Tibial nerve (tissue), 4 donors: ENCODE measurements around the gene CCDC106. TPM values are rescaled to one million over a fixed set of nuclear protein-coding genes. Genes with fewer than 3 reads are reported as not detected.

ENCODE experiments used
- DNase-seq, 2 donors: peaks; one replicate each; pipeline ENCODE4 v3.0.0-alpha.2; 2019; ENCODE audit warnings: low spot score in 2 of 2
- H3K27ac ChIP-seq, 4 donors: fragments of 200-600 bp; sonication (generic) in 3 of 4; one replicate each; pipeline ENCODE4 v1.5.1; 2017 to 2019; ENCODE audit warnings: mild to moderate bottlenecking in 1 of 4
- H3K27me3 ChIP-seq, 2 donors: fragments of 200-600 bp; sonication (generic) in 1 of 2; one replicate each; pipeline versions ENCODE4 v1.5.1 to v1.6.0; 2017 to 2019
- H3K36me3 ChIP-seq, 3 donors: fragments of 200-600 bp; sonication (generic); one replicate each; pipeline ENCODE4 v1.5.1; 2018 to 2019
- H3K4me1 ChIP-seq, 4 donors: fragments of 200-600 bp; sonication (generic) in 3 of 4; one replicate each; pipeline ENCODE4 v1.5.1; 2017 to 2019
- H3K4me3 ChIP-seq, 4 donors: fragments of 200-600 bp; sonication (generic) in 3 of 4; one replicate each; pipeline ENCODE4 v1.5.1; 2017 to 2019; ENCODE audit warnings: mild to moderate bottlenecking in 1 of 4, moderate library complexity in 1 of 4
- H3K9me3 ChIP-seq, 4 donors: fragments of 200-600 bp; sonication (generic) in 3 of 4; one replicate each; pipeline ENCODE4 v1.5.1; 2017 to 2019
- EP300 ChIP-seq, 2 donors: sonication (generic); formaldehyde crosslinking; IDR thresholded peaks; one replicate each; pipeline ENCODE4 v1.6.1; 2017; ENCODE audit warnings: antibody characterized with exemption in 2 of 2, mild to moderate bottlenecking in 1 of 2
- POLR2A ChIP-seq, 2 donors: fragments of 450-650 bp; IDR thresholded peaks; one replicate each; pipeline ENCODE4 v1.6.1; 2017; ENCODE audit warnings: antibody characterized with exemption in 2 of 2, mild to moderate bottlenecking in 2 of 2, moderate library complexity in 2 of 2
- WGBS, 2 donors: methylation state at CpG; one replicate each; pipeline ENCODE4 v1.1.5; 2018; 5-methylcytosine and 5-hydroxymethylcytosine counted together
- total RNA-seq, 4 donors: library from RNA; depleted of rRNA; stranded (reverse); fragments of >200 nt; gene quantifications; one replicate each; pipeline ENCODE4 v1.1.0, GENCODE V29; 2016
- TF ChIP-seq, protein P1 (sequence below), 5 experiments: fragments of 200-600 bp in 3 of 5; fragments of 450-650 bp in 2 of 5; sonication (generic) in 3 of 5; IDR thresholded peaks; one replicate each; pipeline ENCODE4 v1.5.1; 2016 to 2019; ENCODE audit warnings: antibody characterized with exemption in 5 of 5, mild to moderate bottlenecking in 3 of 5, moderate library complexity in 2 of 5

CCDC106 gene
- 10 to 100 TPM; 14.5 to 39.6 (median 16.1) TPM for total RNA-seq

GRCh38 chr19:55647732-55648584, at the start of gene CCDC106:
Gene CCDC106 (plus strand): TSS chr19:55648212. CDS start chr19:55649047, 835 bp downstream.
- 2% methylated on average over 13 to 31 of the region's 87 CpGs for WGBS, 2 donors
- peaks cover 0 to 65% (median 26%) of the 10 kb centered on the region in 4 donors for H3K4me1 ChIP-seq

DNA sequence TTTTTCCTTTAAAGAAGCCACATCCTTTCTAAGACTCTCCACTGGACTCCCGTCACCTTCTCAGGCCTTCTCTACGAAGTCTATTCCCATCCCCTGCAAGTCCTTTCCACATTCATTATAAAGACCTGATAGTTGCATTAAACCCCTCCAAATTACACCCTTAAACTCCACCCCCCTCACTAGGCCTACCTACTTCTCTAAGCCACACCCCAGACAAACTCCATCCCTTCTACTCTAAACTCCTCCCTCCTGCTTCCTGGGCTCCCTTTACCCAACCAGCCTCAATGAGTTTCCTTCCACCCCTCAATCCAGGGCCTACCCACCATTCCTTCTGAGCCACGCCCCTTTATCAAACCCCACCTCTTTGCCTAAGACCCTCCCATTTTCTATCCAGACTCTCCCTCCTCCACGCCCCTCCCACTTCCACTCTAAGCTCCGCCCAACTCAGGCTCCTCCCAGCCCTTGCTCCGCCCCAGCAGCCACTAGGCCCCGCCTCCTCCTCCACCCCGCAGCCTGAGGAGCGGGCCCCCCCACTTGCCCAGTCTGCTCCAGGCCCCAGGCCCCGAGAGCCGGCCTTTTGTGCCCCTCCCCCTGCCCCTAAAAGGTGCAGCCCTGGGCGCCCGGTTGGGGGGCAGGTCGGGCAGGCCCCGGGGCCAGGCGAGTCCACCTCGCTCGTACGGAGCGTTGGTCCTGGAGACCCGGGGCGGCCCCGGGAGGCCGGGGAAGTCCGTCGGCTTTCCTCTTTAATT, 49.1 kb upstream of the CCDC106 start:
- H3K36me3 ChIP-seq = peaks cover 0 to 49% (median 0%) of the 10 kb centered on the region in 3 donors
- H3K27ac ChIP-seq = peak overlapping the region; percentile 88 to 99 (median 95)
- H3K4me1 ChIP-seq = peaks cover 0 to 29% (median 4%) of the 10 kb centered on the region in 4 donors
- TF ChIP-seq EP300 (IDR thresholded peaks at IDR 0.05) = no peak
- TF ChIP-seq, protein P1, sequence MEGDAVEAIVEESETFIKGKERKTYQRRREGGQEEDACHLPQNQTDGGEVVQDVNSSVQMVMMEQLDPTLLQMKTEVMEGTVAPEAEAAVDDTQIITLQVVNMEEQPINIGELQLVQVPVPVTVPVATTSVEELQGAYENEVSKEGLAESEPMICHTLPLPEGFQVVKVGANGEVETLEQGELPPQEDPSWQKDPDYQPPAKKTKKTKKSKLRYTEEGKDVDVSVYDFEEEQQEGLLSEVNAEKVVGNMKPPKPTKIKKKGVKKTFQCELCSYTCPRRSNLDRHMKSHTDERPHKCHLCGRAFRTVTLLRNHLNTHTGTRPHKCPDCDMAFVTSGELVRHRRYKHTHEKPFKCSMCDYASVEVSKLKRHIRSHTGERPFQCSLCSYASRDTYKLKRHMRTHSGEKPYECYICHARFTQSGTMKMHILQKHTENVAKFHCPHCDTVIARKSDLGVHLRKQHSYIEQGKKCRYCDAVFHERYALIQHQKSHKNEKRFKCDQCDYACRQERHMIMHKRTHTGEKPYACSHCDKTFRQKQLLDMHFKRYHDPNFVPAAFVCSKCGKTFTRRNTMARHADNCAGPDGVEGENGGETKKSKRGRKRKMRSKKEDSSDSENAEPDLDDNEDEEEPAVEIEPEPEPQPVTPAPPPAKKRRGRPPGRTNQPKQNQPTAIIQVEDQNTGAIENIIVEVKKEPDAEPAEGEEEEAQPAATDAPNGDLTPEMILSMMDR (IDR thresholded peaks at IDR 0.05) = peak in 1 of 5 experiments; percentile 33
- no peaks in the 10 kb centered on the region for H3K9me3 ChIP-seq
- H3K4me3 ChIP-seq = peak overlapping the region; percentile 50 to 86 (median 76)
- DNase-seq = peak; percentile 90 to 96
- no peaks in the 10 kb centered on the region for H3K27me3 ChIP-seq
- 5 to 6% methylated on average over 26 of the region's 26 CpGs for WGBS, 2 donors

More at GRCh38 chr19:55647732-55648584, at the start of gene CCDC106:
- H3K9me3 ChIP-seq = no peaks in the 10 kb centered on the region
- TF ChIP-seq POLR2A (IDR thresholded peaks at IDR 0.05) (peak in 1 of 2 donors; percentile 21), EP300 (IDR thresholded peaks at IDR 0.05) (peak; percentile 5 to 41)
- TF ChIP-seq, protein P1 (IDR thresholded peaks at IDR 0.05) = no peak
- H3K4me3 ChIP-seq = peak within 1 kb of the TSS; percentile 63 to 92 (median 68)
- peak in 1 of 2 donors; percentile 63 for DNase-seq
- H3K27ac ChIP-seq = peak within 1 kb of the TSS; percentile 80 to 93 (median 88)
- peaks cover 0 to 41% (median 0%) of the 10 kb centered on the region in 3 donors for H3K36me3 ChIP-seq
- no peaks in the 10 kb centered on the region for H3K27me3 ChIP-seq

DNA sequence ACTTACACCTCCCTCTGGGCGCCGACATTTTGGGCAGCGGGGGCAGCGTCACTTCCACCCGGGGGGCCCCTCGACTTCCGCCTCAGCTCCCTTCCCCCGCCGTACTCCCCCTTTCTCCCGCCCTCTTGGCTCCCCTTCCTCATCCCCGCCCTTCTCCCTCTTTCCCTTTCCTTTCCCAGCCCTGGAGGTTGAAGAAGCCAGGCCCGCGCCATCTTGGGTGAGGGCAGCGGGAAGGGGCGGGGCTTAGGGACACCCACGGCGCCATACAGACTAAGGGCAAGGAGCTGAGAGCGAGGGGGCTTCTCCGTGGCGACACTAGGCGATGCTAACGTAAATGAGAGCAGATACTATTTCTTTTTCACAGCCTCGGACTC, 48.6 kb upstream of the CCDC106 start, which contains the start of gene FIZ1:
FIZ1 (minus strand) TSS at position 50 of the 374 bp plus-strand sequence. CDS start 1,652 bp downstream, outside the sequence.
- no peaks in the 10 kb centered on the region for H3K27me3 ChIP-seq
- H3K9me3 ChIP-seq = no peaks in the 10 kb centered on the region
- H3K4me3 ChIP-seq = peak within 1 kb of the TSS; percentile 50 to 86 (median 76)
- DNase-seq = peak; percentile 98 to 99
- peak within 1 kb of the TSS; percentile 88 to 99 (median 95) for H3K27ac ChIP-seq
- peaks cover 0 to 46% (median 0%) of the 10 kb centered on the region in 3 donors for H3K36me3 ChIP-seq
- peaks cover 0 to 34% (median 6%) of the 10 kb centered on the region in 4 donors for H3K4me1 ChIP-seq
- TF ChIP-seq EP300 (IDR thresholded peaks at IDR 0.05) = peak; percentile 67 to 80
- TF ChIP-seq POLR2A (IDR thresholded peaks at IDR 0.05) = no peak
- 0 to 1% methylated on average over 23 of the region's 23 CpGs for WGBS, 2 donors

DNA sequence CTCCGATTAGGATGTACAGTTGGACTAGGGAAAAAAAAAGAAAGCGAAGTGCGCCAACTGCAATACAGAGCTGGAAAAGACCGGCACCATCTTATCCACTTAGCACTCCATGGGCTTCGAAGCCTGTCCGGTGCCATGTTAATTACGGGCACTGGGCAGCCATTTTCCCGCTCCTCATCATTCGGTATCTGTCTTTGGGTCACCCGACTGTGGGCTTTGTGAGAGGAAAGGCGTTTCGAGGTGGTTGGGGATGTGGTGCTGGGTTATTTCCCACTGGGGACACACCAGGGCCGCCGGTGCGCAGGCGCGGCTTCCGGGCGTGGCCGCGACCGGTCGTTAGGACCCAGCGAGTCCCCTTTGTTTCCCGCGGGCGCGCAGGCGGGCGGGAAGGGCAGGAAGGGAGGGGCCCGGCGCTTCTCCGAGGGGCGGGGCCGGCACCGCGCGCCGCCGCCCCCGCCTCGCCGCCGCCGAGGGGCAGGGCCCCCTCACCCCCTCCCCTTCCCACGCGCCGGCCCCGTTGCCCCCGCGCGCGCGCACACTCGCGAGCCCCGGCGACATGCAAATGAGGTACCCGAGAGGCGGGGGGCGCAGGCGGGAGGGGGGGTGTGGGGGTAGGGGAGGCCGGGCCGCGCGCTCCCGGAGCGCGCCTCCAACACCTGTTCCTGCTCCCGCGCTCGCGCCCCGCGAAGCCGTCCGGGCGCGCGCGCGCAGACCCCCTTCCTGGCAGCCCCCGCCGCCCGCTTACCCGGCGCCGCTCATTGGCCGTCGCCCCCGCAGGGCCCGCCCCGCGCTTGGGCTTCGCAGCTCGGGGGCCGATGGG, 48.0 kb upstream of the CCDC106 start, which contains the start of gene ZNF524:
ZNF524 (plus strand) TSS at position 447 of the 820 bp plus-strand sequence. CDS start 1,825 bp downstream, outside the sequence.
- no peaks in the 10 kb centered on the region for H3K27me3 ChIP-seq
- H3K9me3 ChIP-seq = no peaks in the 10 kb centered on the region
- H3K27ac ChIP-seq = peak within 1 kb of the TSS; percentile 88 to 99 (median 95)
- peak; percentile 64 to 81 for DNase-seq
- WGBS, 2 donors = 0% methylated on average over 9 to 29 of the region's 97 CpGs
- peaks cover 0 to 40% (median 0%) of the 10 kb centered on the region in 3 donors for H3K36me3 ChIP-seq
- H3K4me1 ChIP-seq = peaks cover 0 to 40% (median 7%) of the 10 kb centered on the region in 4 donors
- peak within 1 kb of the TSS; percentile 50 to 86 (median 76) for H3K4me3 ChIP-seq
- TF ChIP-seq EP300 (IDR thresholded peaks at IDR 0.05) (peak in 1 of 2 donors; percentile 61), POLR2A (IDR thresholded peaks at IDR 0.05) (no peak)
- TF ChIP-seq, protein P1 (IDR thresholded peaks at IDR 0.05) = peak in 2 of 5 experiments; percentile 18 to 54
